PC-9 (cell line): ENCODE data around the gene SOD2. TPM values are rescaled to one million over a fixed set of nuclear protein-coding genes. Genes with fewer than 3 reads are reported as not detected.

ENCODE experiments used
- BruUV-seq: library from RNA; stranded (reverse); fragments of 400-500 nt; replicated peaks from 2 replicates; lab custom pipeline; 2021; lab: Mats Ljungman, UMichigan
- CTCF ChIA-PET: fragments of 300-600 bp; sonication (Branson Sonifier 250); formaldehyde crosslinking; loops from one replicate; lab custom pipeline; 2022; ENCODE audit warnings: antibody characterized with exemption; lab: Charles Lee
- POLR2A ChIA-PET: fragments of 300-600 bp; sonication (Branson Sonifier 250); formaldehyde crosslinking; loops from one replicate; lab custom pipeline; 2022; ENCODE audit warnings: antibody characterized with exemption; ENCODE audit not compliant: unreplicated experiment; lab: Charles Lee
- DNase-seq, 2 experiments: peaks; one replicate each; pipeline versions ENCODE4 v3.0.0 to v3.0.0-alpha.2; 2015 to 2022; ENCODE audit warnings: mixed read lengths in 1 of 2
- H2AFZ ChIP-seq: fragments of 200-600 bp; sonication (generic); 2 replicates; pipeline ENCODE4 v1.8.1; 2017; ENCODE audit warnings: antibody characterized with exemption
- H3F3A ChIP-seq: fragments of 200-600 bp; sonication (generic); 2 replicates; pipeline ENCODE4 v1.8.1; 2017; ENCODE audit warnings: antibody characterized with exemption, mild to moderate bottlenecking, low read depth; ENCODE audit not compliant: insufficient read depth
- H3K27ac ChIP-seq: fragments of 200-600 bp; sonication (generic); 2 replicates; pipeline ENCODE4 v1.6.1; 2016; ENCODE audit warnings: mixed run types
- H3K27me3 ChIP-seq: fragments of 200-600 bp; sonication (generic); 2 replicates; pipeline ENCODE4 v1.6.1; 2016; ENCODE audit warnings: low read depth, mixed run types; ENCODE audit not compliant: insufficient read depth
- H3K36me3 ChIP-seq: fragments of 200-600 bp; sonication (generic); 2 replicates; pipeline ENCODE4 v1.6.1; 2016; ENCODE audit warnings: low read depth, mixed run types
- H3K4me1 ChIP-seq: fragments of 200-600 bp; sonication (generic); replicated peaks from 2 replicates; pipeline ENCODE4 v1.6.1; 2016; ENCODE audit warnings: mixed run types; ENCODE audit not compliant: insufficient read depth
- H3K4me2 ChIP-seq: fragments of 200-600 bp; sonication (generic); 2 replicates; pipeline ENCODE4 v1.6.1; 2017; ENCODE audit warnings: mixed run types
- H3K4me3 ChIP-seq: fragments of 200-600 bp; sonication (generic); 2 replicates; pipeline ENCODE4 v1.6.1; 2016; ENCODE audit warnings: mixed run types
- H3K79me2 ChIP-seq: fragments of 200-600 bp; sonication (generic); 2 replicates; pipeline ENCODE4 v1.6.1; 2017; ENCODE audit warnings: low read depth, mixed run types
- H3K9me2 ChIP-seq: fragments of 200-600 bp; sonication (generic); 2 replicates; pipeline ENCODE4 v1.8.1; 2017; ENCODE audit warnings: mild to moderate bottlenecking; ENCODE audit not compliant: insufficient read depth
- H3K9me3 ChIP-seq: fragments of 200-600 bp; sonication (generic); 2 replicates; pipeline ENCODE4 v1.8.1; 2016; ENCODE audit warnings: low read depth; ENCODE audit not compliant: insufficient read depth
- H4K20me1 ChIP-seq: fragments of 200-600 bp; sonication (generic); 2 replicates; pipeline ENCODE4 v1.8.1; 2017; ENCODE audit not compliant: insufficient read depth
- EZH2 ChIP-seq: fragments of 200-600 bp; sonication (generic); IDR thresholded peaks from 2 replicates; pipeline ENCODE4 v1.8.0; 2017; ENCODE audit warnings: antibody characterized with exemption, low read depth
- intact Hi-C: fragments of 100-400 bp; cut with micrococcal nuclease; formaldehyde crosslinking; loops from one replicate; pipeline ENCODE4 v1.10.0; 2022; ENCODE audit not compliant: unreplicated experiment
- total RNA-seq: library from RNA; stranded (reverse); gene quantifications from 2 replicates; pipeline ENCODE4 v1.2.3, GENCODE V29; 2021
- TF ChIP-seq, protein P1 (sequence below): fragments of 200-600 bp; sonication (generic); conservative IDR thresholded peaks from 2 replicates; pipeline ENCODE4 v1.6.1; 2017; ENCODE audit warnings: mixed run types, antibody characterized with exemption, mild to moderate bottlenecking, moderate library complexity

SOD2 gene
- total RNA-seq, 1 experiment from 2014 or later, result 63.3 TPM

DNA sequence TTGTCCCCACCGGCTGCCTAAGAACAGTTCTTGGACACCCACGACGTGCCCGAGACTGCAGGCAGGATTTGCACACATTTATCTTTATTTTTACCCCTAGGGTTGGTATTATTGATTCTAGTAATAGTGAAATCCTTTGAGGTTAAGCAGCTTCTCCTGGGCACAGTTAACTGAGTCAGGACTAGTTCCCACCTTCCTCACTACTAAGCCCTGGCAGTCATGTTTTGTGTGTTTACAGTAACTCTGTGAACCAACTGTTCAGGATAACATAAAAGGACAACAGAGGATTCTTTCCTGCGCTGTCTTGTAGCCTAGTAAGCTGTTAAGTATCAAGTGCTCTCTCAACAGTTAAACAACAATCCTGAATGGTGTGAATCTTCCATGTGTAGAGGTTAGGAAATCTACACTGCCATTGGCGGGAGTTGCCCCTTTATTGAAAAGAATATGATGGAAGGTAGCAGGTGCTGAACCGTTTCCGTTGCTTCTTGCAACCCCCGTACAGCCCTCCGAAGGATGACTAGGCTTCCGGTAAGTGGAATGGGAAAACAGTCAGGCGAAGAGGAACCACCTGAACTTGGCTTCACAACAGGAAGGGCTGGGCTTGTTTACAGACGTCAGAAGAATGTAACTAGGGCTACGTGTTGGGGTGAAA is 979 bp upstream of the SOD2 start:
- H3K4me1 ChIP-seq, result peaks cover 23% of the 10 kb centered on the region
- H3K79me2 ChIP-seq, result peaks cover 15% of the 10 kb centered on the region
- H3K4me3 ChIP-seq, result peak overlapping the region; percentile 97
- H3F3A ChIP-seq, result 0 out of 2 replicates have a peak, but pooled peaks cover 14% of the 10 kb centered on the region
- DNase-seq, result peak in 1 of 2 experiments; percentile 21
- BruUV-seq, result TSS peak; percentile 68
- H3K27ac ChIP-seq, result no peak overlapping the region
- TF ChIP-seq, protein P1, sequence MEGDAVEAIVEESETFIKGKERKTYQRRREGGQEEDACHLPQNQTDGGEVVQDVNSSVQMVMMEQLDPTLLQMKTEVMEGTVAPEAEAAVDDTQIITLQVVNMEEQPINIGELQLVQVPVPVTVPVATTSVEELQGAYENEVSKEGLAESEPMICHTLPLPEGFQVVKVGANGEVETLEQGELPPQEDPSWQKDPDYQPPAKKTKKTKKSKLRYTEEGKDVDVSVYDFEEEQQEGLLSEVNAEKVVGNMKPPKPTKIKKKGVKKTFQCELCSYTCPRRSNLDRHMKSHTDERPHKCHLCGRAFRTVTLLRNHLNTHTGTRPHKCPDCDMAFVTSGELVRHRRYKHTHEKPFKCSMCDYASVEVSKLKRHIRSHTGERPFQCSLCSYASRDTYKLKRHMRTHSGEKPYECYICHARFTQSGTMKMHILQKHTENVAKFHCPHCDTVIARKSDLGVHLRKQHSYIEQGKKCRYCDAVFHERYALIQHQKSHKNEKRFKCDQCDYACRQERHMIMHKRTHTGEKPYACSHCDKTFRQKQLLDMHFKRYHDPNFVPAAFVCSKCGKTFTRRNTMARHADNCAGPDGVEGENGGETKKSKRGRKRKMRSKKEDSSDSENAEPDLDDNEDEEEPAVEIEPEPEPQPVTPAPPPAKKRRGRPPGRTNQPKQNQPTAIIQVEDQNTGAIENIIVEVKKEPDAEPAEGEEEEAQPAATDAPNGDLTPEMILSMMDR, result no peak
- TF ChIP-seq EZH2, result no peak
- peak overlapping the region; percentile 85 for H2AFZ ChIP-seq
- CTCF ChIA-PET, result interaction anchor here (0.7 kb wide), 1 partner anchor 33 kb away, joined by 5 read pairs; the partner anchor contains the start of gene WTAP
- peak overlapping the region; percentile 99 for H3K4me2 ChIP-seq
- no peaks in the 10 kb centered on the region for H3K9me2 ChIP-seq
- H4K20me1 ChIP-seq, result no peaks in the 10 kb centered on the region
- no peaks in the 10 kb centered on the region for H3K9me3 ChIP-seq
- H3K36me3 ChIP-seq, result no peaks in the 10 kb centered on the region
- POLR2A ChIA-PET, result interaction anchor here (0.6 kb wide), 2 partner anchors 33 to 96 kb away, joined by 3 to 9 read pairs; partner anchors contain the start of genes TCP1 and WTAP
- H3K27me3 ChIP-seq, result no peaks in the 10 kb centered on the region
- intact Hi-C loops, result loop anchor here (1.0 to 10.0 kb wide), 5 partner anchors 33 to 761 kb away; partner anchors contain the start of genes ACAT2, TCP1 and WTAP

DNA sequence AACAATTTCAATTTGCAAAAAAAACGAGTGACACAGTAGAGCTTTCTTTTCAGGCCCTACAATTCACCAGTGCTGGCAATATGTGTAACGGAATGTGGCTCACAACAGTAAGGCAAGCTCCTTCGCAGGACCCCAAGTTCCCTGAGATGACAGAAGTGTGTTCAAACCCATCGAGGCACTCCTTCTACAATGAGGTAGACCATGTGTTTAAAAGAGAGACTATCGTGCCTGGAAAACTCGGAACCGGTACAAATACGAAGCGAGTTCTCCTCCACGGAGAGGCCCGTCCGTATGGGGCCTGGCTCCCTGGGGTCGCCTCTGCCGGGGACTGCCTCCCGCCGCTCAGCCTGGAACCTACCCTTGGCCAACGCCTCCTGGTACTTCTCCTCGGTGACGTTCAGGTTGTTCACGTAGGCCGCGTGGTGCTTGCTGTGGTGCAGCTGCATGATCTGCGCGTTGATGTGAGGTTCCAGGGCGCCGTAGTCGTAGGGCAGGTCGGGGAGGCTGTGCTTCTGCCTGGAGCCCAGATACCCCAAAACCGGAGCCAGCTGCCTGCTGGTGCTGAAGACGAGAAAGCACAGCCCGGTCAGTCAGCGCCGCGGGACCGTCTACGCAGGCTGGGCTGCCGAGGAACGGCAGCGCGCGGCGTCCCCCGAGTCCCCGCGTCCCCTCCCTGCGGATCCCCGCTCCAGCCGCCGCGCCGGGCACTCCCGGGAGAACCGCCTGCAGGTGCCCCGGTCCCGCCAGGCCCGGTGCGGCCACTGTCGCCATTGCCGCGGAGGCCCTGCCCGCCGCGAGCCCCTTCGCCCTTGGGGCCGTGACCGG is 526 bp downstream of the SOD2 start:
- no peak overlapping the region; the same call in 1 of the 2 replicates for H3K27ac ChIP-seq
- intact Hi-C loops, result loop anchor here (1.0 to 10.0 kb wide), 4 partner anchors 70 to 762 kb away; partner anchors contain the start of genes ACAT2 and TCP1
- CTCF ChIA-PET, result interaction anchor here (0.7 kb wide), 1 partner anchor 159 kb away, joined by 3 read pairs; no protein-coding TSS in a partner anchor
- 0 out of 2 replicates have a peak, but pooled peaks cover 2% of the 10 kb centered on the region for H3K36me3 ChIP-seq
- no peaks in the 10 kb centered on the region for H4K20me1 ChIP-seq
- peaks cover 20% of the 10 kb centered on the region for H3K79me2 ChIP-seq
- H3K9me2 ChIP-seq, result no peaks in the 10 kb centered on the region
- H3K4me1 ChIP-seq, result peaks cover 23% of the 10 kb centered on the region
- peak overlapping the region; percentile 97 for H3K4me3 ChIP-seq
- 0 out of 2 replicates have a peak, but pooled peaks cover 14% of the 10 kb centered on the region for H3F3A ChIP-seq
- POLR2A ChIA-PET, result no interaction called here
- H3K27me3 ChIP-seq, result no peaks in the 10 kb centered on the region
- H3K9me3 ChIP-seq, result no peaks in the 10 kb centered on the region
- no peak for TF ChIP-seq EZH2
- TF ChIP-seq, protein P1, result no peak
- peak in 1 of 2 experiments; percentile 37 for DNase-seq
- no TSS peak for BruUV-seq
- H2AFZ ChIP-seq, result peak overlapping the region; percentile 87
- peak overlapping the region; percentile 99 for H3K4me2 ChIP-seq

DNA sequence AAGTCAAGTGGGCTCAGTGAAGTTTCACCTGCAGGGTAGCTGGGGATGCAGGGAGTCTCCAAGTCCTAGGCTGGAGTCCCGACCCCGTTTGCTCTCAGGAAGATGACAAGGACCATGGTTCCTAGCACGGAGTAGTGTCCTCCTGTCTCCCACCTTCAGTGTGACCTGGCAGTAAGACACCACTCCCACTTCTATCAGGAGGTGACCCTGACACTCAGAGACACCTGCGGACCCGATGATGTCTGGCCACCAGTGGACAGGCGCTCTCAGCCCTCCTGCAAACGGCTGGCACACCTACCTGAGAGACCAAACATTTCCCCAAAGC is 1.1 kb downstream of the SOD2 start:
- Histone ChIP-seq H3K27ac (no peak overlapping the region), H3K4me2 (peak overlapping the region; percentile 99), H2AFZ (peak overlapping the region; percentile 87; the same call in 1 of the 2 replicates), H3K9me2 (no peaks in the 10 kb centered on the region), H3F3A (0 out of 2 replicates have a peak, but pooled peaks cover 14% of the 10 kb centered on the region), H3K36me3 (0 out of 2 replicates have a peak, but pooled peaks cover 3% of the 10 kb centered on the region), H3K4me3 (peak overlapping the region; percentile 97), H4K20me1 (no peaks in the 10 kb centered on the region), H3K4me1 (peaks cover 23% of the 10 kb centered on the region), H3K9me3 (no peaks in the 10 kb centered on the region), H3K79me2 (peaks cover 20% of the 10 kb centered on the region), H3K27me3 (no peaks in the 10 kb centered on the region)
- POLR2A ChIA-PET, result no interaction called here
- no peak for DNase-seq
- TF ChIP-seq, protein P1, result no peak
- TF ChIP-seq EZH2, result no peak
- CTCF ChIA-PET, result interaction anchor here (0.7 kb wide), 1 partner anchor 160 kb away, joined by 3 read pairs; no protein-coding TSS in a partner anchor
- intact Hi-C loops, result loop anchor here (2.0 to 10.0 kb wide), 3 partner anchors 161 to 763 kb away; no protein-coding TSS in a partner anchor
- TSS peak; percentile 76 for BruUV-seq
